Ecto neural progenitor cell (in vitro differentiated cells): Measurements from ENCODE around the gene TSSK2.

Source experiments
- DNase-seq: peaks from one replicate; pipeline ENCODE4 v3.0.0-alpha.2; 2018; ENCODE audit warnings: low spot score

The TSSK2 gene

GRCh38 chr22:19106886-19107729 is 24.0 kb upstream of the TSSK2 start:
- DNase-seq = no peak

- no peak for DNase-seq
Measured at GRCh38 chr22:19107730-19108074, 23.4 kb upstream of the TSSK2 start.

GRCh38 chr22:19108807-19109197 is 22.3 kb upstream of the TSSK2 start:
- no peak for DNase-seq

- no peak for DNase-seq
Measured at GRCh38 chr22:19109198-19110063, 21.7 kb upstream of the TSSK2 start.

GRCh38 chr22:19110064-19110458 is 21.0 kb upstream of the TSSK2 start:
- no peak for DNase-seq

GRCh38 chr22:19110646-19111045 is 20.5 kb upstream of the TSSK2 start:
- DNase-seq = no peak

- no peak for DNase-seq
Measured at GRCh38 chr22:19111140-19111539, 20.0 kb upstream of the TSSK2 start.

- DNase-seq = no peak
Measured at GRCh38 chr22:19111584-19111983, 19.5 kb upstream of the TSSK2 start.

GRCh38 chr22:19113429-19113828 is 17.7 kb upstream of the TSSK2 start:
- no peak for DNase-seq

GRCh38 chr22:19114984-19115552 is 16.0 kb upstream of the TSSK2 start:
- DNase-seq = no peak

GRCh38 chr22:19115628-19116027 is 15.5 kb upstream of the TSSK2 start:
- DNase-seq = peak; percentile 38

- DNase-seq = no peak
Measured at GRCh38 chr22:19117111-19117512, 14.0 kb upstream of the TSSK2 start.

- DNase-seq = no peak
Measured at GRCh38 chr22:19118329-19118880, 12.7 kb upstream of the TSSK2 start.

GRCh38 chr22:19119949-19120348 is 11.2 kb upstream of the TSSK2 start:
- DNase-seq = no peak

- no peak for DNase-seq
Measured at GRCh38 chr22:19120829-19121630, 10.1 kb upstream of the TSSK2 start.

GRCh38 chr22:19121631-19122142 is 9.4 kb upstream of the TSSK2 start:
- DNase-seq = peak; percentile 70

- DNase-seq = peak; percentile 98
Measured at GRCh38 chr22:19122143-19122751, 8.9 kb upstream of the TSSK2 start, which contains the start of gene DGCR2. DGCR2 (minus strand) TSS chr22:19122412; CDS start chr22:19122206, 206 bp downstream.

- DNase-seq = no peak
Measured at GRCh38 chr22:19122752-19123492, 8.2 kb upstream of the TSSK2 start.

- no peak for DNase-seq
Measured at GRCh38 chr22:19123936-19124335, 7.2 kb upstream of the TSSK2 start.

- no peak for DNase-seq
Measured at GRCh38 chr22:19124377-19124776, 6.7 kb upstream of the TSSK2 start.
